Type B pancreatic cell (in vitro differentiated cells): Measurements from ENCODE around the gene ORAI1. TPM values are rescaled to one million over a fixed set of nuclear protein-coding genes. Genes with fewer than 3 reads are reported as not detected.
"Not testable (repeated sequence)": the region's sequence is repeated elsewhere in the genome, so short reads cannot be mapped to it uniquely, and the experiment has no call there.

Experiments
- DNase-seq: peaks from one replicate; pipeline ENCODE4 v3.0.0; 2021; ENCODE audit warnings: mixed read lengths; ENCODE audit not compliant: unreplicated experiment; ENCODE audit errors: extremely low spot score
- H3K27ac Mint-ChIP-seq: 2 replicates; pipeline ENCODE4 v1.8.0; 2021; ENCODE audit warnings: mild to moderate bottlenecking, mixed read lengths
- H3K27me3 Mint-ChIP-seq: 2 replicates; pipeline ENCODE4 v1.8.0; 2021; ENCODE audit warnings: mixed read lengths
- H3K36me3 Mint-ChIP-seq: 2 replicates; pipeline ENCODE4 v1.8.0; 2021; ENCODE audit warnings: mixed read lengths
- H3K4me1 Mint-ChIP-seq: one replicate; pipeline ENCODE4 v1.8.0; 2021; ENCODE audit warnings: mixed read lengths; ENCODE audit not compliant: unreplicated experiment
- H3K4me3 Mint-ChIP-seq: 2 replicates; pipeline ENCODE4 v1.8.0; 2021; ENCODE audit warnings: mild to moderate bottlenecking, mixed read lengths
- H3K9me3 Mint-ChIP-seq: 2 replicates; pipeline ENCODE4 v1.8.0; 2021; ENCODE audit warnings: mixed read lengths
- CTCF ChIP-seq: fragments of 200-600 bp; sonication (generic); conservative IDR thresholded peaks from 2 replicates; pipeline ENCODE4 v1.5.0; 2021; ENCODE audit warnings: antibody characterized with exemption, mild to moderate bottlenecking
- total RNA-seq: library from RNA; stranded (reverse); gene quantifications from 2 replicates; pipeline ENCODE4 v1.2.1, GENCODE V29; 2021; ENCODE audit warnings: low replicate concordance

The ORAI1 gene
- total RNA-seq, 1 donor from 2014 or later: 12.9 TPM

- no peak for DNase-seq
- peak overlapping the region; percentile 79 for H3K27ac Mint-ChIP-seq
Observed at GRCh38 chr12:121582583-121583333, 43.6 kb upstream of the ORAI1 start.

GRCh38 chr12:121583334-121583661 lies 43.0 kb upstream of the ORAI1 start:
- H3K27me3 Mint-ChIP-seq, DNase-seq, H3K4me3 Mint-ChIP-seq, H3K9me3 Mint-ChIP-seq, H3K36me3 Mint-ChIP-seq, H3K27ac Mint-ChIP-seq: not testable (repeated sequence)
- H3K4me1 Mint-ChIP-seq: peaks cover 23% of the 10 kb centered on the region

More at GRCh38 chr12:121582583-121583333, 43.6 kb upstream of the ORAI1 start:
- Mint-ChIP-seq H3K36me3 (no peaks in the 10 kb centered on the region), H3K27me3 (no peaks in the 10 kb centered on the region), H3K4me1 (peaks cover 23% of the 10 kb centered on the region), H3K9me3 (no peaks in the 10 kb centered on the region), H3K4me3 (peak overlapping the region; percentile 76)
- TF ChIP-seq CTCF: no peak

GRCh38 chr12:121584885-121585284 lies 41.4 kb upstream of the ORAI1 start:
- H3K4me1 Mint-ChIP-seq: peaks cover 23% of the 10 kb centered on the region
- not testable (repeated sequence) for H3K4me3 Mint-ChIP-seq, DNase-seq, H3K27me3 Mint-ChIP-seq, H3K36me3 Mint-ChIP-seq, H3K9me3 Mint-ChIP-seq, H3K27ac Mint-ChIP-seq

- no peak for DNase-seq
- Mint-ChIP-seq H3K36me3 (peaks cover under 1% of the 10 kb centered on the region), H3K4me3 (peak overlapping the region; percentile 81), H3K27me3 (no peaks in the 10 kb centered on the region), H3K4me1 (peaks cover 18% of the 10 kb centered on the region), H3K27ac (peak overlapping the region; percentile 69), H3K9me3 (no peaks in the 10 kb centered on the region)
- no peak for TF ChIP-seq CTCF
Observed at GRCh38 chr12:121590476-121591143, 35.7 kb upstream of the ORAI1 start.

- Mint-ChIP-seq H3K4me3 (peak overlapping the region; percentile 21), H3K27ac (peak overlapping the region; percentile 30), H3K27me3 (no peaks in the 10 kb centered on the region), H3K36me3 (peaks cover 4% of the 10 kb centered on the region), H3K4me1 (peaks cover 18% of the 10 kb centered on the region), H3K9me3 (no peaks in the 10 kb centered on the region)
- no peak for DNase-seq
- no peak for TF ChIP-seq CTCF
Observed at GRCh38 chr12:121592320-121592719, 34.0 kb upstream of the ORAI1 start.

- no peaks in the 10 kb centered on the region for H3K9me3 Mint-ChIP-seq
- no peak overlapping the region for H3K4me3 Mint-ChIP-seq
- DNase-seq: no peak
- H3K27ac Mint-ChIP-seq: no peak overlapping the region
- peaks cover 20% of the 10 kb centered on the region for H3K4me1 Mint-ChIP-seq
- TF ChIP-seq CTCF: no peak
- H3K27me3 Mint-ChIP-seq: no peaks in the 10 kb centered on the region
- H3K36me3 Mint-ChIP-seq: peaks cover 4% of the 10 kb centered on the region
Observed at GRCh38 chr12:121595520-121595919, 30.8 kb upstream of the ORAI1 start.
